HG03520 (cell line): Measurements from ENCODE around the gene CEP295NL.
"Not testable (repeated sequence)": the region's sequence is repeated elsewhere in the genome, so short reads cannot be mapped to it uniquely, and the experiment has no call there.

Experiments used
- ATAC-seq: cut with Tn5 transposase; IDR thresholded peaks from one replicate; pipeline ENCODE4 v1.9.1; 2021; ENCODE audit warnings: mild to moderate bottlenecking, moderate library complexity; ENCODE audit not compliant: unreplicated experiment

CEP295NL gene

GRCh38 chr17:78933025-78933958 lies 30.3 kb upstream of the CEP295NL start:
- ATAC-seq, result no peak

- no peak for ATAC-seq
Measured at GRCh38 chr17:78929908-78930775, 27.1 kb upstream of the CEP295NL start.

GRCh38 chr17:78925662-78926555 lies 22.9 kb upstream of the CEP295NL start:
- no peak for ATAC-seq

- no peak for ATAC-seq
Measured at GRCh38 chr17:78925234-78925633, 22.2 kb upstream of the CEP295NL start, which contains the start of gene TIMP2. Gene TIMP2, minus strand, starts transcription at chr17:78925387. Its CDS starts 299 bp downstream, at chr17:78925088.

- ATAC-seq, result no peak
Measured at GRCh38 chr17:78924481-78925151, 21.6 kb upstream of the CEP295NL start.

GRCh38 chr17:78923660-78924453 lies 20.9 kb upstream of the CEP295NL start:
- no peak for ATAC-seq

- ATAC-seq, result no peak
Measured at GRCh38 chr17:78922816-78923498, 20.0 kb upstream of the CEP295NL start.

- no peak for ATAC-seq
Measured at GRCh38 chr17:78921437-78921971, 18.5 kb upstream of the CEP295NL start.

- ATAC-seq, result no peak
Measured at GRCh38 chr17:78920528-78920927, 17.5 kb upstream of the CEP295NL start.

GRCh38 chr17:78919861-78920450 lies 17.0 kb upstream of the CEP295NL start:
- no peak for ATAC-seq

GRCh38 chr17:78918979-78919378 lies 16.0 kb upstream of the CEP295NL start:
- no peak for ATAC-seq

GRCh38 chr17:78917451-78918275 lies 14.7 kb upstream of the CEP295NL start:
- ATAC-seq, result no peak

GRCh38 chr17:78915872-78916632 lies 13.1 kb upstream of the CEP295NL start:
- no peak for ATAC-seq

- ATAC-seq, result no peak
Measured at GRCh38 chr17:78913115-78913514, 10.1 kb upstream of the CEP295NL start.

- no peak for ATAC-seq
Measured at GRCh38 chr17:78912082-78912481, 9.1 kb upstream of the CEP295NL start.

GRCh38 chr17:78911543-78911942 lies 8.5 kb upstream of the CEP295NL start:
- not testable (repeated sequence) for ATAC-seq
